ENCODE measurements around the gene ANXA4.

The ANXA4 gene

GRCh38 chr2:69863298-69863697 lies 121.4 kb downstream of the ANXA4 start:
- DNase-seq = no peak
